Stimulated activated CD8-positive, alpha-beta memory T cell treated with anti-CD3 and anti-CD28 coated beads, Interleukin-2, amount 100 ng/mL, for 1 hour (primary cell): ENCODE data around the gene PSMD11.
"Not testable (repeated sequence)": the region's sequence is repeated elsewhere in the genome, so short reads cannot be mapped to it uniquely, and the experiment has no call there.

Source experiments
- DNase-seq, 2 donors: peaks; one replicate each; pipeline ENCODE4 v3.0.0-alpha.2; 2020; ENCODE audit warnings: low read depth in 2 of 2

PSMD11 gene

DNA sequence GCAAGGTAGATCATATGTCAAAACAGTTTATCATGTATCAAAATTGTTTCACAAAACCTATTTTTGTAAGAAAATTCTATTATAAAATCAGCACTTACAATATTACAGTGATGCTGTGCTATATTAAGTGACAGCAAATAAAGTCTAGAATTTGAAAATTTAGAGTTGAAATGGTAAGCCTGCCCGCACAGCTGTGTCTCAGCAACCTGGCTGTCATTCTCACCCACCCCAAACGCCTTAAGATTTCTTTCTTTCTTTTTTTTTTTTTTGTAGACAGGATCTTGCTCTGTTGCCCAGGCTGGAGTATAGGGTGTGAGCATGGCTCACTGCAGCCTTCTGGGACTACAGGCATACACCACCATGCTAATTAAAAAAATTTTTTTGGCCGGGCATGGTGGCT lies 69.3 kb downstream of the PSMD11 start:
- no peak for DNase-seq

GRCh38 chr17:32514606-32515005 lies 70.3 kb downstream of the PSMD11 start:
- DNase-seq, result no peak

GRCh38 chr17:32515677-32516383 lies 71.5 kb downstream of the PSMD11 start:
- DNase-seq, result no peak

GRCh38 chr17:32516450-32516849 lies 72.1 kb downstream of the PSMD11 start:
- DNase-seq, result no peak

- DNase-seq, result no peak
These were observed 72.8 kb downstream of the PSMD11 start for GRCh38 chr17:32516940-32517701.

- no peak for DNase-seq
These were observed 73.7 kb downstream of the PSMD11 start for GRCh38 chr17:32517982-32518381.

GRCh38 chr17:32518646-32519227 lies 74.4 kb downstream of the PSMD11 start:
- no peak for DNase-seq

- DNase-seq, result peak; percentile 34 to 36
These were observed 75.2 kb downstream of the PSMD11 start for GRCh38 chr17:32519228-32520103.

- DNase-seq, result no peak
These were observed 75.9 kb downstream of the PSMD11 start for GRCh38 chr17:32520104-32520701.

DNA sequence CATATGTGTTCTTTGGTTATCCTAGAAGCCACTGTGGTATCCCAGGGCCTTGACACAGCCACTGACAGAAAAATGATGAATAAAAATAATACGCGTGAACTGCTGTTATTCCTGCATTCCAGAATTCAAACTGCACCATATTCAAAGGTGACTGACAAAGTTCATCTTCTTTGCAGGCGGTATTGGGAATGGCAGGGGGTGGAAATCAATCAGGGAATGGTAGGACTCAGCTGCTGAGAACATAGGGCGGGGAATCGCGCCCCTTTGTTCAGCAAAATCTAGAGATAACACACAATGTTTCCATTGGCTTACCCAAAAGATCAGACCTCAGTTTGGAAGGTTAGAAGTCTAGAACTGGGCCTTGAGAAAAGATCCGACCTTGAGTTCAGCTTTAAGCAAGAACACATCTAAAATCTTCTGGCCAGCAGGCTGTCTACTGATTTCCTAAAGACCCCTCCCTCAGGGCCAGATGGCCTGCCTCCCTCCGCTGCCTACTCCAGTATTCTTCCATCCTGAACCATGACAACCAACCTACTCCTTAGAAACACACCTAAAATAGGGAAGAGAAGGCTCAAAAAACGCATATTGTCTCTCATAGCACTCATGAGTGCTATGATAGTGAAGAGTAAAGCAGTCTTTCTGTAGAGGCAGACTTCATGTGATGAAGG lies 76.6 kb downstream of the PSMD11 start:
- DNase-seq, result no peak

DNA sequence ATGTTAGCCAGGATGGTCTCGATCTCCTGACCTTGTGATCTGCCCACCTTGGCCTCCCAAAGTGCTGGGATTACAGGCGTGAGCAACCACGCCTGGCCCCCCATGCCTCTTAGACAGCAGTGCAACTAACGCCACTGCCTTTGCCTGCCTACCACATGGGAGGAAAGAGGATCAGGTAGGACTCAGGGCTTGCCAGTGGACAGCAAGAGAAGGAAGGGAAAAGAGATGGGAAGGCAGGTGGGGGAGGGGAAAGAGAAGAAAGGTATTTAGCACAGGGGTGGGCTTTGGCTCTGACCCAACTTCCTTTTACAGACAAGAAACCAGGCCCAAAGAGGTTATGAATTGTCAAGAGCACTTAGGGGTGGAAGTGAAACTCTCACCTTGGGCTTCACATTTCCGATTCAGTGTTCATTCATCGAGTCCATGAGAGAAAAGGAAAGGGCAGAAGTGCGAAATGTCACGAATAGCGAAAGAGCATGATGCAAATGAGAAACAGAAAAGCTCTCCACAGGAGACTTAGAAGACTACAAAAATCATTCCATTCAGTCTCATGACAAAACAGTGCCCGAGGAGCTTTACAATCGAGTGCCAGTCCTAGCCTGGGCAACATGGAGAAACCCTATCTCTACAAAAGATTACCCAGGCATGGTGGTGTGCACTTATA lies 78.8 kb downstream of the PSMD11 start:
- DNase-seq, result no peak

DNA sequence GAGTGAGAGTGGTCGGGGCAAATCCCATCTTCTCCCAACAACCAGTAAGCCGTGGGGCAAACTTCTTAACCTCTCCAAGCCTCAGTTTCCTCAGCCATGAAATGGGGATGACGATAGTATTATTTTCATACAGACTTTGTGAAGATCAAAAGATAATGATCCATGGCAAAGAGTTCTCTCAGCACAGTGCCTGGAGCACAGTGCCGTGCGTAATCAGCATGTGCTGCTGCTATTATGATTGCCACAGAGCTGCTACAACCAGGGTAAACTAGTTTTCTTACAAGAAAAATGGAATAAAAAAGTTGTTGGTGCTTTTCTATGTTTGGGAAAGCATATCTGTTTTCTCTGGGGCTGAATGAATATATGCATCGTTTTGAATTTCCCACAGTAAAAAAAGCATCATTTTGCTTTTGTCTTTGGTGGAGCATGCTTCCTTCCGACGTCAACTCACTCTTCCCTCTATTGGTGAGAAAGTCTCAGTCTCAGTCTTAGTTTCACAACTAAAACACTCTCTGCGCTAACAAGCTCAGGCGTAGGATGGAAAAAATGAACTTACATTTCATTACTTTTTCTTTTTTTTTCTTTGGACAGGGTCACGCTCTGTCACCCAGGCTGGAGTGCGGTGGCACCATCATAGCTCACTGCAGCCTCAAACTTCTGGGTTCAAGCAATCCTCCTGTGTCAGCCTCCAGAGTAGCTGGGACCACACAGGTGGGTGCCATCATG lies 79.7 kb downstream of the PSMD11 start:
- no peak for DNase-seq

GRCh38 chr17:32524553-32524880 lies 80.2 kb downstream of the PSMD11 start:
- not testable (repeated sequence) for DNase-seq

DNA sequence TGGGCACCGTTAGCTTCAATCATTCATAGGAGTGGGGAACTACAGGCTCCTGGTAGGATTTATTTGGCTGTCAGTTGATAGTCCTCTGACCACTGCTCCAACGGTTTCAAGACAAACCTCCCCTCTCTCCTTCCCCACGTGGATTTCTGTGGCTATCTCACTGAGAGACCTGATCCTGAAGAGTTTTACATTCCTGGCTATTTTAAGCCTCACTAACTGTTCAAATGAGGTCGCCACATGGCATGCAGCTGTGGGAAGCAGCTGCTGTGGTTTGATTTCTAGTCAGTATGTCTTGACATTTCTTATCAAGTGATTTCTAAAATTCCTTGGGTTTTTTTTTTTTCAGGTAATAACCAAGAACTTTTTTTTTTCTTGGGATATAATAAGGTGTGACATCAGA lies 80.8 kb downstream of the PSMD11 start:
- DNase-seq, result no peak

DNA sequence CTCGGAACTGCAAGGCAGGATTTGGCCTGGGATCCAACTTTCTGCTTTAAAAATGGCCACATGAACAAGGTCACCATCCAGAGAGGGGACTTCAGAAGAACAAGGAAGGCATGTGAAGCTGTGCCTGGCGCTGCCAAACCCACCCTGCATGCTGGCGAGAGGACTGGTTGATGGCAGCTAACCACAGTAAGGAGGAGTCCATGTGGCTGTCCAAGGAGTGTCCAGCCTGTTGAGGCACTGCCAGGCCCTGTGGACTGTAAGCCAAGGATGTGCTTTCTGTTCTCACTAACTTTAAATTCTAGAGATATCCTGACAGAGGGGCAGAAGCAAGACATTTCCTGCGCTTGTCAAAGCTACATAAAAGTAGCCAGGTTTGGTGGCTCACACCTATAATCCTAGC lies 82.8 kb downstream of the PSMD11 start:
- no peak for DNase-seq

- no peak for DNase-seq
These were observed 84.5 kb downstream of the PSMD11 start for GRCh38 chr17:32528825-32529224.

DNA sequence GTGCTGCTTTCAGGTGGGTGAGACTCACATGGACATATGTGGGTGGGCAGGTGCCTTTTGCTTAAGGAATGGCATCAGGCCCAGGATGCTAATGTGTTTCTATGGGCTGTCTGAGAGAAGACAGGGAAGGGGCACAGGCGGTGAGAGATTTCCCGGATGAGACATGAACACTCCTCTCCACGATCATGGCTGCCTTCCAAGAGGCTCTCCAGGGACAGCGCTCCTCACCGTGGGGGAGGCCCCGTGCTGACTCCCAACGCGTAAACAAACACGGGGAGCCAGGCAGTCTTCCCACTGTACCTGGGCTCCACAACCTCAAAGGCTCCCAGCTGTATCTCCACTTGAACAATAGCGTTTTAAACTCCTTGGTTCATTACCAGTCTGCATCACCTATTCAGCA lies 85.3 kb downstream of the PSMD11 start:
- DNase-seq, result no peak
